PC-3 (cell line): ENCODE results near the gene ARSG.

Experiments
- CTCF ChIP-seq: fragments of 300-600 bp; sonication (generic); conservative IDR thresholded peaks from 2 replicates; pipeline ENCODE4 v1.5.1; 2017; ENCODE audit warnings: antibody characterized with exemption, low read depth, mild to moderate bottlenecking, low read length
- EZH2 ChIP-seq: fragments of 300-600 bp; sonication (generic); IDR thresholded peaks from one replicate; pipeline ENCODE4 v1.6.1; 2017; ENCODE audit warnings: antibody characterized with exemption, mild to moderate bottlenecking, low read length; ENCODE audit not compliant: unreplicated experiment
- EZH2phosphoT487 ChIP-seq: fragments of 300-600 bp; sonication (generic); IDR thresholded peaks from 2 replicates; pipeline ENCODE4 v1.6.1; 2018; ENCODE audit warnings: mild to moderate bottlenecking, antibody characterized with exemption, low read length, borderline replicate concordance

- TF ChIP-seq CTCF (no peak), EZH2 (no peak), EZH2phosphoT487 (no peak)
Observed at GRCh38 chr17:68437979-68438822, 146.9 kb downstream of the ARSG start.
